Measurements from ENCODE around the gene PRKN.

DNA sequence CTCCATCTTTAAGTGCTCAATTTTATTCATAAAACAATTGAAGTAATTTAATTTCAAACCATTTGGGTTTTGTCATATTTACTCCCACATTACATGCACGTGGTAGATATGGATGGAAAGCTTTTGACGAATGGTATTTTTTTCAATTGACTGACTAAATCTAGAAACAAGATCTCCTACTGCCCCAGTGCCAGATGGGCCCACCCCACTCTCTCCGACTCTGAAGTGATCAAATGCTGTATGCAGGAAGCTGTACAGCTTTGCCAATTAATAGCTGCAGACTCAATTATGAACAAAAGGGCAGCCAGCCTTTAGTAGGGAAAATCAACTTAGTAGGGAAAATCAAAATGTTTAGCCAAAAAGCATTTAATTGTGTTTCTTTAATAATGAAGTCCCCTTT, 46.4 kb upstream of the PRKN start:
- TF ChIP-seq, protein P1, sequence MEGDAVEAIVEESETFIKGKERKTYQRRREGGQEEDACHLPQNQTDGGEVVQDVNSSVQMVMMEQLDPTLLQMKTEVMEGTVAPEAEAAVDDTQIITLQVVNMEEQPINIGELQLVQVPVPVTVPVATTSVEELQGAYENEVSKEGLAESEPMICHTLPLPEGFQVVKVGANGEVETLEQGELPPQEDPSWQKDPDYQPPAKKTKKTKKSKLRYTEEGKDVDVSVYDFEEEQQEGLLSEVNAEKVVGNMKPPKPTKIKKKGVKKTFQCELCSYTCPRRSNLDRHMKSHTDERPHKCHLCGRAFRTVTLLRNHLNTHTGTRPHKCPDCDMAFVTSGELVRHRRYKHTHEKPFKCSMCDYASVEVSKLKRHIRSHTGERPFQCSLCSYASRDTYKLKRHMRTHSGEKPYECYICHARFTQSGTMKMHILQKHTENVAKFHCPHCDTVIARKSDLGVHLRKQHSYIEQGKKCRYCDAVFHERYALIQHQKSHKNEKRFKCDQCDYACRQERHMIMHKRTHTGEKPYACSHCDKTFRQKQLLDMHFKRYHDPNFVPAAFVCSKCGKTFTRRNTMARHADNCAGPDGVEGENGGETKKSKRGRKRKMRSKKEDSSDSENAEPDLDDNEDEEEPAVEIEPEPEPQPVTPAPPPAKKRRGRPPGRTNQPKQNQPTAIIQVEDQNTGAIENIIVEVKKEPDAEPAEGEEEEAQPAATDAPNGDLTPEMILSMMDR (IDR thresholded peaks at IDR 0.05 in 8 of 11, conservative IDR thresholded peaks at IDR 0.05 in 3 of 11): no peak
- no peak for TF ChIP-seq POLR2AphosphoS5 (IDR thresholded peaks at IDR 0.05)
